DND-41 (cell line): Measurements from ENCODE around the gene ZKSCAN5.
"Not testable (repeated sequence)": the region's sequence is repeated elsewhere in the genome, so short reads cannot be mapped to it uniquely, and the experiment has no call there.

ENCODE experiments used
- ATAC-seq: fragments of 200-7000 bp; cut with Tn5 transposase; 3 replicates; pipeline ENCODE4 v1.9.1; 2021; ENCODE audit warnings: low read depth; ENCODE audit not compliant: insufficient read depth
- DNase-seq: peaks from one replicate; pipeline ENCODE4 v3.0.0-alpha.2; 2020
- H2AFZ ChIP-seq: 2 replicates; pipeline ENCODE4 v1.6.0; 2012; ENCODE audit warnings: low read depth, low read length
- H3K27ac ChIP-seq: 2 replicates; pipeline ENCODE4 v1.5.1; 2012; ENCODE audit warnings: low read length, inconsistent platforms
- H3K27me3 ChIP-seq: fragments of 200-600 bp; sonication (generic); 2 replicates; pipeline ENCODE4 v1.6.0; 2012; ENCODE audit warnings: low read length, mild to moderate bottlenecking, inconsistent platforms; ENCODE audit not compliant: insufficient read depth, poor library complexity
- H3K36me3 ChIP-seq: 2 replicates; pipeline ENCODE4 v1.5.1; 2012; ENCODE audit warnings: low read length, inconsistent platforms; ENCODE audit not compliant: insufficient read depth
- H3K4me1 ChIP-seq: 2 replicates; pipeline ENCODE4 v1.5.1; 2012; ENCODE audit warnings: mild to moderate bottlenecking, low read length; ENCODE audit not compliant: insufficient read depth
- H3K4me2 ChIP-seq: 2 replicates; pipeline ENCODE4 v1.6.0; 2012; ENCODE audit warnings: mild to moderate bottlenecking, moderate library complexity, low read length, inconsistent platforms; ENCODE audit not compliant: insufficient read depth
- H3K4me3 ChIP-seq, 2 experiments: fragments of 200-600 bp in 1 of 2; shearing (Covaris generic) in 1 of 2; 2 replicates each; pipeline ENCODE4 v1.5.1; 2012 to 2016; ENCODE audit warnings: inconsistent platforms in 2 of 2, low read length in 2 of 2, mild to moderate bottlenecking in 2 of 2, low read depth in 1 of 2, moderate library complexity in 1 of 2
- H3K79me2 ChIP-seq: 2 replicates; pipeline ENCODE4 v1.6.0; 2012; ENCODE audit warnings: low read length, inconsistent platforms; ENCODE audit not compliant: insufficient read depth
- H3K9ac ChIP-seq: 2 replicates; pipeline ENCODE4 v1.6.0; 2012; ENCODE audit warnings: low read depth, mild to moderate bottlenecking, inconsistent platforms, low read length, moderate library complexity
- H3K9me3 ChIP-seq: 2 replicates; pipeline ENCODE4 v1.5.1; 2012; ENCODE audit warnings: low read length, moderate library complexity, mild to moderate bottlenecking, inconsistent platforms; ENCODE audit not compliant: insufficient read depth, severe bottlenecking
- H4K20me1 ChIP-seq: 2 replicates; pipeline ENCODE4 v1.6.0; 2012; ENCODE audit warnings: low read length; ENCODE audit not compliant: insufficient read depth
- EZH2 ChIP-seq: IDR thresholded peaks from 3 replicates; pipeline ENCODE4 v1.6.1; 2012; ENCODE audit warnings: borderline replicate concordance, low read depth, mild to moderate bottlenecking, moderate library complexity, low read length, inconsistent platforms; ENCODE audit not compliant: severe bottlenecking
- TF ChIP-seq, protein P1 (sequence below): IDR thresholded peaks from 2 replicates; pipeline ENCODE4 v1.5.1; 2012; ENCODE audit warnings: borderline replicate concordance, low read length, moderate library complexity, mild to moderate bottlenecking; ENCODE audit not compliant: poor library complexity, severe bottlenecking; ENCODE audit errors: extremely low read depth

Gene ZKSCAN5

DNA sequence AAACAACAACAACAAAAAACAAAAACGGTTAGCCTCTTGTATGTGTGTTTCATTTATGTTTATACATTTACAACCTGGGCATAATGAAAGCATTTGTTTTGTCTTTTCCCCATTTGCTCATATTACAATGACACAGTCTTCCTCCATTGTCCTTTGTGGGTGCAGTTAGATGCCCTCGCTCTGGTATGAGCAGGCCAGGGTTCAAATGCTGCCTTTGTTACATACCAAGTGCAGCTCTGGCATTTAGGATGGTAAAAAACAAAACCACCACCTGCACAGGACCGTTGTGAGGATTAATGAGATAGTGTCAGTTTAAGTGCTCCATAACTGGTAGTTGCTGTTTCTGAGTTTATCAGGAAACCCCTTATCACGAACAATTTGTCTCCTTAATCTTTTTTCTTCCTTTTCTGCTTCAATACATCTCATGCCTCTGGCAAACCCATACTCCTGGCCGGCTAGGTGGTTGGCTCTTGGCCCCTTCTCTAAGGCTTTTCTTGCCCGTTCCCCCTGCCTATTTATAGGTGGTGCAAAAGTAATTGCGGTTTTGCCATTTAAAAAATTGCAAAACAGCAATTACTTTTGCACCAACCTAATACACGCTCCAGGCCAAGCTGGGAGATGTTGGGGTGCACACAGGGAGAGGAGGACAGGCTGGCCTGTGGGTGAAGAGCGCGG lies 75.0 kb downstream of the ZKSCAN5 start:
- H3K9me3 ChIP-seq = no peaks in the 10 kb centered on the region
- no peak for ATAC-seq

DNA sequence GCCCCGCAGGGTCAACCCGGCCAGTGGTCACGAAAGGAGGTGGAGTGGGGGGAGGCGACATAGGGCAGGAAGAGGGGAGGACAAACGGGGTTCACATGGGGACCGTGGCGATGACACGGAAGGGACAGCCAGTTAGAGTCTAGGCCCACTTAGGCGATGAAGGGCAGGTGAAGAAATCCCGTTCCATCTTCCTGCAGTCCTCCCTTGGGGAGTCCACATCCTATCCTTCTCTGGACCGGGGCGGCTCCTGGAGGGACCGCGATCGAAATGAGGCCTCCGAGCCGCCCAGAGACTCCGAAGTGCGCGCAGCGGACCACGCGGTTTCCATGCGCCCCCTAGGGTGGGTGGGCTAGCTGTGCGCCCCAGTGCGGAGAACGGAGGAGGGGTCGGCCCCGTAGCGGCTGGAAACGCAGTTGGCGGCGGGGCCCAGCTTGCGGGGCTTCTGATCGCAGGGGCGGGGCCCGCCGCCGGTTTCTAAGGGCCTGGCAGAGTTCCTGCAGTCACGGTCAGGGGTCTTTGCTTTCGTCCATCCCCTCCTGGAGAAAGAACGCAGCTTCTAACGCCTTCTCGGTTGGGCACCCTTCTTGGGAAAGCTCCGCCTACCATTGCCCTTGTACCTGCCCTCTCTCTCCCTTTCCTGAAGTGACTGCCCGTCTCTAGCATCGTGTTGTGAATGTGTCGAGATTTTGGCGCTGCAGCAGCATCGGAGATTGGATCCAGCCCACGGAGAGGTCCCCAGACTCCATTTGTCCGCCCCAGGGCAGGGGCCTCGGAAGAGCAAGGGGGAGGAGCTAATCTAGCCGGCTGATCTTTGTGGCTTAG lies 75.7 kb downstream of the ZKSCAN5 start:
- no peaks in the 10 kb centered on the region for H3K79me2 ChIP-seq
- H3K36me3 ChIP-seq = no peaks in the 10 kb centered on the region
- no peaks in the 10 kb centered on the region for H3K27me3 ChIP-seq
- H3K9ac ChIP-seq = no peak overlapping the region
- no peak overlapping the region for H2AFZ ChIP-seq
- ATAC-seq = 0 out of 3 replicates have a peak, but pooled peaks have one; percentile 11
- H3K4me1 ChIP-seq = no peaks in the 10 kb centered on the region
- no peaks in the 10 kb centered on the region for H3K9me3 ChIP-seq
- H3K27ac ChIP-seq = no peak overlapping the region
- no peaks in the 10 kb centered on the region for H4K20me1 ChIP-seq
- H3K4me3 ChIP-seq = no peak overlapping the region
- H3K4me2 ChIP-seq = no peak overlapping the region
- TF ChIP-seq, protein P1, sequence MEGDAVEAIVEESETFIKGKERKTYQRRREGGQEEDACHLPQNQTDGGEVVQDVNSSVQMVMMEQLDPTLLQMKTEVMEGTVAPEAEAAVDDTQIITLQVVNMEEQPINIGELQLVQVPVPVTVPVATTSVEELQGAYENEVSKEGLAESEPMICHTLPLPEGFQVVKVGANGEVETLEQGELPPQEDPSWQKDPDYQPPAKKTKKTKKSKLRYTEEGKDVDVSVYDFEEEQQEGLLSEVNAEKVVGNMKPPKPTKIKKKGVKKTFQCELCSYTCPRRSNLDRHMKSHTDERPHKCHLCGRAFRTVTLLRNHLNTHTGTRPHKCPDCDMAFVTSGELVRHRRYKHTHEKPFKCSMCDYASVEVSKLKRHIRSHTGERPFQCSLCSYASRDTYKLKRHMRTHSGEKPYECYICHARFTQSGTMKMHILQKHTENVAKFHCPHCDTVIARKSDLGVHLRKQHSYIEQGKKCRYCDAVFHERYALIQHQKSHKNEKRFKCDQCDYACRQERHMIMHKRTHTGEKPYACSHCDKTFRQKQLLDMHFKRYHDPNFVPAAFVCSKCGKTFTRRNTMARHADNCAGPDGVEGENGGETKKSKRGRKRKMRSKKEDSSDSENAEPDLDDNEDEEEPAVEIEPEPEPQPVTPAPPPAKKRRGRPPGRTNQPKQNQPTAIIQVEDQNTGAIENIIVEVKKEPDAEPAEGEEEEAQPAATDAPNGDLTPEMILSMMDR = no peak
- TF ChIP-seq EZH2 = no peak
- DNase-seq = no peak

More for the DNA sequence above, 75.0 kb downstream of the ZKSCAN5 start:
- Histone ChIP-seq H3K4me2 (no peak overlapping the region), H3K36me3 (no peaks in the 10 kb centered on the region), H3K4me3 (no peak overlapping the region), H3K9ac (no peak overlapping the region), H4K20me1 (no peaks in the 10 kb centered on the region), H2AFZ (no peak overlapping the region), H3K4me1 (no peaks in the 10 kb centered on the region), H3K27me3 (no peaks in the 10 kb centered on the region), H3K79me2 (no peaks in the 10 kb centered on the region), H3K27ac (no peak overlapping the region)
- TF ChIP-seq, protein P1 = no peak
- no peak for TF ChIP-seq EZH2
- no peak for DNase-seq

DNA sequence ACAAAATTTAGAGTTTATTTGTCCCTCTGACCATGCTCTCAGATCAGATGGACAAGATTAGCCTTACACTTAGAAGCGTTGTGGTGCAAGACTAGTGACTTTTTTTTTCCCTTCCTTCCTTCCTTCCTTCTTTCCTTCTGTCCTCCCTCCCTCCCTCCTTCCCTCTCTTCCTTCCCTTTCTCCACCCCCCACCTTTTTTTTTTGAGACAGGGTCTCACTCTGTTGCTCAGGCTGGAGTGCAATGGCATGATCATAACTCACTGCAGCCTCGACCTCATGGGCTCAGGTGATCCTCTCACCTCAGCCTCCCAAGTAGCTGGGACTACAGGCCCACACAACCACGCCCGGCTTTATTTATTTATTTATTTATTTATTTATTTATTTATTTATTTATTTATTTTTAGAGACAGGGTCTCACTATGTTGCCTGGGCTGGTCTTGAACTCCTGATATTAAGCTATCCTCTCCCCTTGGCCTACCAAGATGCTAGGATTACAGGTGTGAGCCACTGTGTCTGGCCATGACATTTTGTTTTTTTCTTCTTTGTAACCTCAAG lies 76.4 kb downstream of the ZKSCAN5 start:
- ATAC-seq, H2AFZ ChIP-seq, H3K4me3 ChIP-seq, H3K27me3 ChIP-seq, H3K36me3 ChIP-seq, H3K4me1 ChIP-seq, H3K9ac ChIP-seq, H3K4me2 ChIP-seq, DNase-seq, H3K79me2 ChIP-seq, H3K27ac ChIP-seq, H3K9me3 ChIP-seq, H4K20me1 ChIP-seq: not testable (repeated sequence)
